Heart left ventricle (tissue), 16 donors: ENCODE measurements around the gene DMRTB1. TPM values are rescaled to one million over a fixed set of nuclear protein-coding genes. Genes with fewer than 3 reads are reported as not detected.

ENCODE experiments used
- ATAC-seq, 4 donors: fragments of 200-7000 bp; cut with Tn5 transposase; one replicate each; pipeline ENCODE4 v1.9.1; 2020 to 2022; ENCODE audit warnings: moderate library complexity in 4 of 4, mild to moderate bottlenecking in 3 of 4, moderate number of reproducible peaks in 1 of 4
- DNase-seq, 5 donors: peaks; one replicate each; pipeline ENCODE4 v3.0.0-alpha.2; 2020
- H3K27ac ChIP-seq, 12 donors: fragments of 200-600 bp; sonication (generic) in 4 of 12; one replicate each; pipeline versions ENCODE4 v1.5.0 to v1.8.0; 2016 to 2022; ENCODE audit warnings: mild to moderate bottlenecking in 2 of 12
- H3K27me3 ChIP-seq, 9 donors: fragments of 200-600 bp; sonication (generic) in 2 of 9; one replicate each; pipeline versions ENCODE4 v1.5.1 to v1.8.0; 2016 to 2022; ENCODE audit warnings: mild to moderate bottlenecking in 3 of 9
- H3K36me3 ChIP-seq, 9 donors: fragments of 200-600 bp; sonication (generic) in 2 of 9; one replicate each; pipeline versions ENCODE4 v1.5.0 to v1.8.0; 2018 to 2022; ENCODE audit warnings: mild to moderate bottlenecking in 2 of 9
- H3K4me1 ChIP-seq, 12 donors: fragments of 200-600 bp; sonication (generic) in 4 of 12; one replicate each; pipeline versions ENCODE4 v1.5.0 to v1.8.0; 2016 to 2022; ENCODE audit warnings: mild to moderate bottlenecking in 3 of 12
- H3K4me3 ChIP-seq, 12 donors: fragments of 200-600 bp; sonication (generic) in 4 of 12; one replicate each; pipeline versions ENCODE4 v1.5.0 to v1.8.0; 2017 to 2022; ENCODE audit warnings: mild to moderate bottlenecking in 9 of 12, moderate library complexity in 4 of 12
- H3K9me3 ChIP-seq, 12 donors: fragments of 200-600 bp; sonication (generic) in 4 of 12; one replicate each; pipeline versions ENCODE4 v1.5.0 to v1.8.0; 2016 to 2022; ENCODE audit warnings: mild to moderate bottlenecking in 1 of 12
- CTCF ChIP-seq, 12 donors: fragments of 200-600 bp; sonication (generic) in 4 of 12; IDR thresholded peaks; one replicate each; pipeline versions ENCODE4 v1.5.0 to v1.8.0; 2018 to 2022; ENCODE audit warnings: antibody characterized with exemption in 12 of 12, mild to moderate bottlenecking in 5 of 12
- POLR2A ChIP-seq, 2 donors: fragments of 450-650 bp; IDR thresholded peaks; one replicate each; pipeline ENCODE4 v1.6.1; 2017; ENCODE audit warnings: antibody characterized with exemption in 2 of 2, mild to moderate bottlenecking in 2 of 2, moderate library complexity in 2 of 2
- WGBS, 4 donors: extraction: QIAGEN DNeasy Blood & Tissue Kit in 2 of 4; methylation state at CpG; one replicate each; pipeline versions ENCODE4 v1.1.5 to v1.1.7; 2013 to 2018; 5-methylcytosine and 5-hydroxymethylcytosine counted together
- intact Hi-C, 10 donors: fragments of 100-400 bp; cut with DNase I; formaldehyde crosslinking; loops; one replicate each; pipeline versions ENCODE4 v1.11.1 to v1.14.2; 2022
- polyA plus RNA-seq, 2 donors: library from polyadenylated mRNA; stranded (reverse); fragments of 200-250 nt; gene quantifications; one replicate each; pipeline ENCODE4 v1.2.3, GENCODE V29; 2013
- total RNA-seq, 9 donors: library from RNA; depleted of rRNA in 2 of 9; stranded (reverse); fragments of >200 nt in 2 of 9; fragmentation: NEBNext Ultra II Directional in 3 of 9; extraction: Animal tissue kit (Norgen Biotek cat#: 25700) in 3 of 9; gene quantifications; one replicate each; pipeline versions ENCODE4 v1.1.0 to v1.2.4, GENCODE V29; 2016 to 2023
- donor health status: ischemic (EF 13 %, LVEDD 7.1; RV severe dilation, severe dysfunction).
- donor health status: healthy with polysubstance abuse.
- donor health status: DM: no; HTN: yes; CAD: no.
- donor health status: DM: no; HTN: no; CAD: no.
- donor health status: ischemic (EF 25% LVEDD 6.9; RV normal size, moderate dysfunction).
- donor health status: ischemic (EF 25% LVEDD 5.7; RV mildly dilated, moderate dysfunction).
- donor health status: healthy.
- donor health status: DM: yes; HTN: yes; CAD: no.
- donor health status: ischemic (EF 35%, LVEDD 5.7; RV mildly dilated, moderate dysfunction).
- donor health status: nonischemic (EF 11% LVEDD 7.7; RV severe dilation, severe dysfunction).
- donor health status: DM: yes; HTN: yes; CAD: no.
- donor health status: PGD.
- donor health status: ischemic (EF 29% LVEDD 5.4; RV normal size, mild dysfunction).
- donor health status: nonischemic (EF 23%, LVEDD 6.1; RV moderate dilation, normal function).

The DMRTB1 gene
- total and polyA plus RNA-seq, 11 donors: not detected

- no peak overlapping the region for H3K4me3 ChIP-seq
Measured at GRCh38 chr1:53473463-53473862, 14.3 kb downstream of the DMRTB1 start.

DNA sequence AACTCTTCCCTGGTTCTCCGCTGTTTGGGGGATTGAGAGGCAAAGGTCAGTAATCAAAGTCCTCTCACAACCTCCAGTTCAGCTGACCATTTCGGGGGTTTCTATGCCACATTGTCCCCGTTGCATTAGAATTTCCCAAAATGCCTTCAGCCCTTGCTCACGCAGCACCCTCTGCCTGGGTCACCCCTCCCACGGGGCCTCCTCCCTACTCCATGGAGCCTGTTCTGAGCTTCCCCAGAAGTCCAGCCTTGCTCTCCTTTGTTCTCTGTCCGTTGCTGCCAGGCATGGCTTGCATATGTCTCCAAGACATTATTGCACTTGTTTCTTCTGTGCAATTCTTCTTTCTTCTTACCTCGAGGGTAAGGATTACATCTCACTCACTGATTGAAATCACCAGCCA lies 16.5 kb downstream of the DMRTB1 start:
- Histone ChIP-seq H3K4me1 (peaks cover 0 to 2% (median 0%) of the 10 kb centered on the region in 12 donors), H3K36me3 (no peaks in the 10 kb centered on the region), H3K27ac (no peak overlapping the region), H3K27me3 (peaks cover 0 to 6% (median 0%) of the 10 kb centered on the region in 9 donors), H3K4me3 (no peak overlapping the region), H3K9me3 (no peaks in the 10 kb centered on the region)
- no peak for TF ChIP-seq POLR2A (IDR thresholded peaks at IDR 0.05)
- no peak for TF ChIP-seq CTCF (IDR thresholded peaks at IDR 0.05)
- DNase-seq (no peak), ATAC-seq (no peak)
- intact Hi-C loops: no loop called here
- 69 to 85% (median 81%) methylated on average over 7 of the region's 7 CpGs for WGBS, 4 donors

More at GRCh38 chr1:53473463-53473862, 14.3 kb downstream of the DMRTB1 start:
- 82 to 89% (median 87%) methylated on average over 3 of the region's 3 CpGs for WGBS, 4 donors
- Histone ChIP-seq H3K36me3 (no peaks in the 10 kb centered on the region), H3K9me3 (no peaks in the 10 kb centered on the region), H3K27me3 (peaks cover 0 to 6% (median 0%) of the 10 kb centered on the region in 9 donors), H3K4me1 (peaks cover 0 to 7% (median 4%) of the 10 kb centered on the region in 12 donors), H3K27ac (no peak overlapping the region)
- ATAC-seq (no peak), DNase-seq (no peak)
- intact Hi-C loops: no loop called here
- peak in 1 of 12 donors; percentile 10 for TF ChIP-seq CTCF (IDR thresholded peaks at IDR 0.05)
- TF ChIP-seq POLR2A (IDR thresholded peaks at IDR 0.05): no peak

DNA sequence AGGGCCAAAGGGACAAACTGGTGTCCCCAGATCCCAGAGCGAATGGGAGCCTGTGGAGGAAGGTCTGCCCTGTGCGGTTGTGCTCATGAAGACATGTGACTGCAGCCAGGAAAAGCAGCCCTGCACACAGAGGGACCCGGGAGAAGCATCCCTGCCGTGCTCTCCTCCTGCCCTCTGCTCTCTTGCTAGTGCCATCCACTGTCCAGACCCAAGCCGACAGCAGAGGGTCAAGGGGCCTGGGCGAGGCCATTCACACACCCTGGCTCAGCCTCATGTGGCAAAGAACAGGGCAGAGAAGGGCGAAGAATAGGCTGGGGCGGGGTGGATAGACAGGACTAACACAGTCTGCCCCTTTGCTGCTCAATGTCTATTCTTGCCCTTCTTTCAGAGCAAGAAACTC lies 17.4 kb downstream of the DMRTB1 start:
- intact Hi-C loops: no loop called here
- WGBS, 4 donors: 76 to 82% (median 81%) methylated on average over 8 of the region's 8 CpGs

More for the DNA sequence above, 17.4 kb downstream of the DMRTB1 start:
- Histone ChIP-seq H3K4me1 (no peaks in the 10 kb centered on the region), H3K4me3 (no peak overlapping the region), H3K27me3 (peaks cover 0 to 6% (median 0%) of the 10 kb centered on the region in 9 donors), H3K27ac (no peak overlapping the region), H3K9me3 (no peaks in the 10 kb centered on the region), H3K36me3 (no peaks in the 10 kb centered on the region)
- no peak for DNase-seq
- no peak for ATAC-seq
- TF ChIP-seq CTCF (IDR thresholded peaks at IDR 0.05) (no peak), POLR2A (IDR thresholded peaks at IDR 0.05) (no peak)
